SU-DHL-6 (cell line): ENCODE results near the gene TP53RK.

Experiments used
- EZH2phosphoT487 ChIP-seq: fragments of 200-600 bp; sonication (generic), shearing (Covaris generic); conservative IDR thresholded peaks from 2 replicates; pipeline ENCODE4 v1.6.1; 2018; ENCODE audit warnings: mild to moderate bottlenecking, antibody characterized with exemption, low read length, moderate library complexity, mixed read lengths
- TF ChIP-seq, protein P1 (sequence below): fragments of 200-600 bp; sonication (generic); IDR thresholded peaks from one replicate; pipeline ENCODE4 v1.5.1; 2017; ENCODE audit warnings: antibody characterized with exemption, mild to moderate bottlenecking, low read length, moderate library complexity; ENCODE audit not compliant: insufficient read depth, poor library complexity, severe bottlenecking

DNA sequence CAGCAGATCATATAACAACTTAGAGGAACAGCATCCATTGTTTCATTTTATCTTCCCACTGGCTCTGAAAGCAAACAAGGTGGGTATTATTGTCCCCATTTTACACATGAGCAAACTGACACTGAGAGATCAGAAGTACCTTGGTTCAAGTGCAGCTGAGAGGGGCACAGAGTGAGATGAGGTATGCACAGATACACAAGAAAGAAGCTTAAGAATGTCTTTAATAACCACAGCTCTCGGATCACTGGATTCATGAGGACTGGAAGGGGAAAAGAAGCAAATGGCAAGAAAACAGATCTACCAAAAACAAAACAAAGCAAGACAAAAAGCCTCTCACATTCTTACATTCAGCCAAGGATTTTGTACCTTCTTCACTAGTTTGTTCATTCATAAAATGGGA, 30.8 kb upstream of the TP53RK start:
- TF ChIP-seq, protein P1, sequence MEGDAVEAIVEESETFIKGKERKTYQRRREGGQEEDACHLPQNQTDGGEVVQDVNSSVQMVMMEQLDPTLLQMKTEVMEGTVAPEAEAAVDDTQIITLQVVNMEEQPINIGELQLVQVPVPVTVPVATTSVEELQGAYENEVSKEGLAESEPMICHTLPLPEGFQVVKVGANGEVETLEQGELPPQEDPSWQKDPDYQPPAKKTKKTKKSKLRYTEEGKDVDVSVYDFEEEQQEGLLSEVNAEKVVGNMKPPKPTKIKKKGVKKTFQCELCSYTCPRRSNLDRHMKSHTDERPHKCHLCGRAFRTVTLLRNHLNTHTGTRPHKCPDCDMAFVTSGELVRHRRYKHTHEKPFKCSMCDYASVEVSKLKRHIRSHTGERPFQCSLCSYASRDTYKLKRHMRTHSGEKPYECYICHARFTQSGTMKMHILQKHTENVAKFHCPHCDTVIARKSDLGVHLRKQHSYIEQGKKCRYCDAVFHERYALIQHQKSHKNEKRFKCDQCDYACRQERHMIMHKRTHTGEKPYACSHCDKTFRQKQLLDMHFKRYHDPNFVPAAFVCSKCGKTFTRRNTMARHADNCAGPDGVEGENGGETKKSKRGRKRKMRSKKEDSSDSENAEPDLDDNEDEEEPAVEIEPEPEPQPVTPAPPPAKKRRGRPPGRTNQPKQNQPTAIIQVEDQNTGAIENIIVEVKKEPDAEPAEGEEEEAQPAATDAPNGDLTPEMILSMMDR, result no peak
- TF ChIP-seq EZH2phosphoT487, result no peak
